ENCODE measurements around the gene LAMA2. TPM values are rescaled to one million over a fixed set of nuclear protein-coding genes. Genes with fewer than 3 reads are reported as not detected.

Gene LAMA2
- total and polyA plus RNA-seq, 2 donors from 2014 or later = 2.2 to 20.8 TPM

- no peak overlapping the region for H3K9ac ChIP-seq (ENCODE audit: low read length in 3 of 3)
- TF ChIP-seq CTCF (IDR thresholded peaks at IDR 0.05; ENCODE audit: borderline replicate concordance, extremely low read depth, insufficient read depth) = no peak
- H3K4me1 ChIP-seq (ENCODE audit: control insufficient read depth in 2 of 3, insufficient read depth in 2 of 3, low read depth in 1 of 3, low read length in 3 of 3) = no peaks in the 10 kb centered on the region
- no peak overlapping the region for H3K27ac ChIP-seq (ENCODE audit: low read depth in 2 of 2, low read length in 2 of 2)
- no peaks in the 10 kb centered on the region for H3K36me3 ChIP-seq (ENCODE audit: control insufficient read depth in 2 of 3, insufficient read depth in 3 of 3, low read length in 3 of 3)
- H3K27me3 ChIP-seq (ENCODE audit: control insufficient read depth, insufficient read depth, low read length) = no peaks in the 10 kb centered on the region
- no peak for FAIRE-seq
- peak in 1 of 5 donors; percentile 50 for DNase-seq
- intact Hi-C loops (cut with DNase I) = no loop called here
- no peak overlapping the region for H3K4me3 ChIP-seq (ENCODE audit: low read length in 3 of 3)
- H3K9me3 ChIP-seq (ENCODE audit: control insufficient read depth in 2 of 3, insufficient read depth in 1 of 3, low read length in 3 of 3) = no peaks in the 10 kb centered on the region
Observed at GRCh38 chr6:129451187-129451586, 568.2 kb downstream of the LAMA2 start.

GRCh38 chr6:129453073-129453472 lies 570.1 kb downstream of the LAMA2 start:
- no peak overlapping the region for H3K4me3 ChIP-seq (ENCODE audit: low read length in 3 of 3)
- no peaks in the 10 kb centered on the region for H3K27me3 ChIP-seq (ENCODE audit: control insufficient read depth, insufficient read depth, low read length)
- intact Hi-C loops (cut with DNase I) = no loop called here
- DNase-seq (no peak), FAIRE-seq (no peak)
- H3K9ac ChIP-seq (ENCODE audit: low read length in 3 of 3) = no peak overlapping the region
- H3K9me3 ChIP-seq (ENCODE audit: control insufficient read depth in 2 of 3, insufficient read depth in 1 of 3, low read length in 3 of 3) = no peaks in the 10 kb centered on the region
- H3K27ac ChIP-seq (ENCODE audit: low read depth in 2 of 2, low read length in 2 of 2) = no peak overlapping the region
- H3K36me3 ChIP-seq (ENCODE audit: control insufficient read depth in 2 of 3, insufficient read depth in 3 of 3, low read length in 3 of 3) = no peaks in the 10 kb centered on the region
- no peaks in the 10 kb centered on the region for H3K4me1 ChIP-seq (ENCODE audit: control insufficient read depth in 2 of 3, insufficient read depth in 2 of 3, low read depth in 1 of 3, low read length in 3 of 3)
- TF ChIP-seq CTCF (IDR thresholded peaks at IDR 0.05; ENCODE audit: borderline replicate concordance, extremely low read depth, insufficient read depth) = no peak

- intact Hi-C loops (cut with DNase I) = no loop called here
- TF ChIP-seq CTCF (IDR thresholded peaks at IDR 0.05; ENCODE audit: borderline replicate concordance, extremely low read depth, insufficient read depth) = no peak
Observed at GRCh38 chr6:129454488-129454887, 571.5 kb downstream of the LAMA2 start.

GRCh38 chr6:129455126-129455769 lies 572.3 kb downstream of the LAMA2 start:
- H3K27ac ChIP-seq (ENCODE audit: low read depth in 2 of 2, low read length in 2 of 2) = no peak overlapping the region
- TF ChIP-seq CTCF (IDR thresholded peaks at IDR 0.05; ENCODE audit: borderline replicate concordance, extremely low read depth, insufficient read depth) = no peak
- intact Hi-C loops (cut with DNase I) = no loop called here
- H3K4me3 ChIP-seq (ENCODE audit: low read length in 3 of 3) = no peak overlapping the region
- FAIRE-seq = no peak
- no peaks in the 10 kb centered on the region for H3K27me3 ChIP-seq (ENCODE audit: control insufficient read depth, insufficient read depth, low read length)
- no peaks in the 10 kb centered on the region for H3K9me3 ChIP-seq (ENCODE audit: control insufficient read depth in 2 of 3, insufficient read depth in 1 of 3, low read length in 3 of 3)
- no peak for DNase-seq
- H3K4me1 ChIP-seq (ENCODE audit: control insufficient read depth in 2 of 3, insufficient read depth in 2 of 3, low read depth in 1 of 3, low read length in 3 of 3) = no peaks in the 10 kb centered on the region
- no peak overlapping the region for H3K9ac ChIP-seq (ENCODE audit: low read length in 3 of 3)
- no peaks in the 10 kb centered on the region for H3K36me3 ChIP-seq (ENCODE audit: control insufficient read depth in 2 of 3, insufficient read depth in 3 of 3, low read length in 3 of 3)

More at GRCh38 chr6:129454488-129454887, 571.5 kb downstream of the LAMA2 start:
- no peak overlapping the region for H3K4me3 ChIP-seq (ENCODE audit: low read length in 3 of 3)
- DNase-seq (no peak), FAIRE-seq (no peak)
- H3K4me1 ChIP-seq (ENCODE audit: control insufficient read depth in 2 of 3, insufficient read depth in 2 of 3, low read depth in 1 of 3, low read length in 3 of 3) = no peaks in the 10 kb centered on the region
- no peaks in the 10 kb centered on the region for H3K36me3 ChIP-seq (ENCODE audit: control insufficient read depth in 2 of 3, insufficient read depth in 3 of 3, low read length in 3 of 3)
- H3K9me3 ChIP-seq (ENCODE audit: control insufficient read depth in 2 of 3, insufficient read depth in 1 of 3, low read length in 3 of 3) = no peaks in the 10 kb centered on the region
- H3K9ac ChIP-seq (ENCODE audit: low read length in 3 of 3) = no peak overlapping the region
- H3K27me3 ChIP-seq (ENCODE audit: control insufficient read depth, insufficient read depth, low read length) = no peaks in the 10 kb centered on the region
- no peak overlapping the region for H3K27ac ChIP-seq (ENCODE audit: low read depth in 2 of 2, low read length in 2 of 2)

All from kidney (tissue), 14 donors.